Measurements from ENCODE around the gene PIK3C2G.

The PIK3C2G gene

GRCh38 chr12:18375131-18375530, 113.8 kb downstream of the PIK3C2G start:
- peak; percentile 10 for DNase-seq (ENCODE audit: low read depth)
- no peak for TF ChIP-seq CTCF (conservative IDR thresholded peaks at IDR 0.05; ENCODE audit: low read depth, low read length)
- no peak overlapping the region for H3K4me3 ChIP-seq (ENCODE audit: low read depth, low read length)

GRCh38 chr12:18375583-18375982, 114.3 kb downstream of the PIK3C2G start:
- DNase-seq (ENCODE audit: low read depth): no peak
- H3K4me3 ChIP-seq (ENCODE audit: low read depth, low read length): no peak overlapping the region
- TF ChIP-seq CTCF (conservative IDR thresholded peaks at IDR 0.05; ENCODE audit: low read depth, low read length): no peak

- H3K4me3 ChIP-seq (ENCODE audit: low read depth, low read length): no peak overlapping the region
- no peak for TF ChIP-seq CTCF (conservative IDR thresholded peaks at IDR 0.05; ENCODE audit: low read depth, low read length)
- DNase-seq (ENCODE audit: low read depth): peak; percentile 80
Observed at GRCh38 chr12:18382236-18382885, 121.0 kb downstream of the PIK3C2G start.

GRCh38 chr12:18383203-18383602, 121.9 kb downstream of the PIK3C2G start:
- peak overlapping the region; percentile 9 for H3K4me3 ChIP-seq (ENCODE audit: low read depth, low read length)
- TF ChIP-seq CTCF (conservative IDR thresholded peaks at IDR 0.05; ENCODE audit: low read depth, low read length): no peak
- peak; percentile 92 for DNase-seq (ENCODE audit: low read depth)

GRCh38 chr12:18387706-18388105, 126.4 kb downstream of the PIK3C2G start:
- peak; percentile 55 for DNase-seq (ENCODE audit: low read depth)
- TF ChIP-seq CTCF (conservative IDR thresholded peaks at IDR 0.05; ENCODE audit: low read depth, low read length): no peak
- no peak overlapping the region for H3K4me3 ChIP-seq (ENCODE audit: low read depth, low read length)

GRCh38 chr12:18389820-18390219, 128.5 kb downstream of the PIK3C2G start:
- H3K4me3 ChIP-seq (ENCODE audit: low read depth, low read length): no peak overlapping the region
- TF ChIP-seq CTCF (conservative IDR thresholded peaks at IDR 0.05; ENCODE audit: low read depth, low read length): no peak
- no peak for DNase-seq (ENCODE audit: low read depth)

- no peak overlapping the region for H3K4me3 ChIP-seq (ENCODE audit: low read depth, low read length)
- no peak for TF ChIP-seq CTCF (conservative IDR thresholded peaks at IDR 0.05; ENCODE audit: low read depth, low read length)
- peak; percentile 13 for DNase-seq (ENCODE audit: low read depth)
Observed at GRCh38 chr12:18391151-18391550, 129.8 kb downstream of the PIK3C2G start.

All from choroid plexus epithelial cell (primary cell).